Kidney (tissue), 14 donors: ENCODE measurements around the gene HK1. TPM values are rescaled to one million over a fixed set of nuclear protein-coding genes. Genes with fewer than 3 reads are reported as not detected.
A peak's percentile ranks its signal among the peaks of the same experiment; 100 is the strongest.

Experiments
- DNase-seq, 5 donors: peaks; one replicate each; pipeline ENCODE4 v3.0.0-alpha.2; 2013 to 2020
- FAIRE-seq: peaks from 2 replicates; lab custom pipeline; 2012; peaks lifted over from hg19 to GRCh38; lab: Jason Lieb, UNC
- H3K27ac ChIP-seq, 2 donors: one replicate each; pipeline ENCODE4 v1.7.0; 2013; ENCODE audit warnings: low read depth in 2 of 2, low read length in 2 of 2, inconsistent platforms in 1 of 2
- H3K27me3 ChIP-seq: one replicate; pipeline ENCODE4 v1.7.1; 2013; ENCODE audit warnings: low read length, inconsistent platforms; ENCODE audit not compliant: control insufficient read depth, insufficient read depth
- H3K36me3 ChIP-seq, 3 donors: one replicate each; pipeline versions ENCODE4 v1.7.0 to v1.7.1; 2013; ENCODE audit warnings: low read length in 3 of 3, control low read depth in 1 of 3, inconsistent platforms in 1 of 3; ENCODE audit not compliant: insufficient read depth in 3 of 3, control insufficient read depth in 2 of 3
- H3K4me1 ChIP-seq, 3 donors: one replicate each; pipeline versions ENCODE4 v1.7.0 to v1.7.1; 2013; ENCODE audit warnings: low read length in 3 of 3, inconsistent platforms in 1 of 3, low read depth in 1 of 3; ENCODE audit not compliant: control insufficient read depth in 2 of 3, insufficient read depth in 2 of 3
- H3K4me3 ChIP-seq, 3 donors: one replicate each; pipeline versions ENCODE4 v1.7.0 to v1.8.1; 2013; ENCODE audit warnings: low read length in 3 of 3, control low read depth in 1 of 3, inconsistent platforms in 1 of 3
- H3K9ac ChIP-seq, 3 donors: one replicate each; pipeline versions ENCODE4 v1.7.0 to v1.7.1; 2013; ENCODE audit warnings: low read length in 3 of 3, control low read depth in 1 of 3, inconsistent platforms in 1 of 3
- H3K9me3 ChIP-seq, 3 donors: one replicate each; pipeline versions ENCODE4 v1.7.0 to v1.7.1; 2013; ENCODE audit warnings: low read length in 3 of 3, control low read depth in 1 of 3, inconsistent platforms in 1 of 3; ENCODE audit not compliant: control insufficient read depth in 2 of 3, insufficient read depth in 1 of 3
- intact Hi-C: fragments of 100-400 bp; cut with DNase I; formaldehyde crosslinking; loops from one replicate; pipeline ENCODE4 v1.11.1; 2022
- polyA plus RNA-seq: library from polyadenylated mRNA; stranded (reverse); fragments of 350-450 nt; fragmentation: Illumina TruSeq; extraction: RNeasy Lipid Tissue Mini Kit (QIAGEN cat#74804); gene quantifications from one replicate; pipeline ENCODE4 v1.2.3, GENCODE V29; 2014; ENCODE audit warnings: low read depth, low replicate concordance; ENCODE audit not compliant: insufficient read depth
- total RNA-seq: library from RNA; stranded (reverse); fragmentation: NEBNext Ultra II Directional; extraction: Animal tissue kit (Norgen Biotek cat#: 25700); gene quantifications from one replicate; pipeline ENCODE4 v1.2.1, GENCODE V29; 2021
- TF ChIP-seq, protein P1 (sequence below): IDR thresholded peaks from 3 replicates; pipeline ENCODE4 v1.5.1; 2012; ENCODE audit warnings: mild to moderate bottlenecking, moderate library complexity, borderline replicate concordance; ENCODE audit not compliant: insufficient read depth; ENCODE audit errors: extremely low read depth
- donor health status: control.
- donor health status: control.
- donor health status: control.
- donor health status: control.
- donor health status: control.
- donor health status: DM: yes; HTN: yes; CAD: no.
- donor health status: Normal renal cell carcinoma (clear cell type).

The HK1 gene
- total and polyA plus RNA-seq, 2 donors from 2014 or later, result 35.9 to 84.9 TPM

DNA sequence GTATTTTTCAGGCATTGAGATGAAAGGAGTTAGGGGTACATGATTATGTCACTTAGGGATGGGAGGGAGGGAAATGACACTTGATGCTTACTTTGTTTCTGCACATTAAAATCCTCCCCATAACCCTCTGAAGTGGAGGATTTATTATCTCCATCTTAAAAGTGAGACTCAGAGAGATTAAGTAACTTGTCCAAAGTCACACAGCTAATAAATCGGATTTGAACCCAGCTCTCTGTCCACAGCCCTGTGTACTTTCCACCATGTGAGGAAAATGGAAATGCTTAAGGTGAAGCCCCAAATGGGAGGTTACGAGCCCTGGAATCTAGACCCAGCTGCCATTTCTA is 58.6 kb downstream of the HK1 start:
- no peak for FAIRE-seq
- H3K9ac ChIP-seq, result no peak overlapping the region

DNA sequence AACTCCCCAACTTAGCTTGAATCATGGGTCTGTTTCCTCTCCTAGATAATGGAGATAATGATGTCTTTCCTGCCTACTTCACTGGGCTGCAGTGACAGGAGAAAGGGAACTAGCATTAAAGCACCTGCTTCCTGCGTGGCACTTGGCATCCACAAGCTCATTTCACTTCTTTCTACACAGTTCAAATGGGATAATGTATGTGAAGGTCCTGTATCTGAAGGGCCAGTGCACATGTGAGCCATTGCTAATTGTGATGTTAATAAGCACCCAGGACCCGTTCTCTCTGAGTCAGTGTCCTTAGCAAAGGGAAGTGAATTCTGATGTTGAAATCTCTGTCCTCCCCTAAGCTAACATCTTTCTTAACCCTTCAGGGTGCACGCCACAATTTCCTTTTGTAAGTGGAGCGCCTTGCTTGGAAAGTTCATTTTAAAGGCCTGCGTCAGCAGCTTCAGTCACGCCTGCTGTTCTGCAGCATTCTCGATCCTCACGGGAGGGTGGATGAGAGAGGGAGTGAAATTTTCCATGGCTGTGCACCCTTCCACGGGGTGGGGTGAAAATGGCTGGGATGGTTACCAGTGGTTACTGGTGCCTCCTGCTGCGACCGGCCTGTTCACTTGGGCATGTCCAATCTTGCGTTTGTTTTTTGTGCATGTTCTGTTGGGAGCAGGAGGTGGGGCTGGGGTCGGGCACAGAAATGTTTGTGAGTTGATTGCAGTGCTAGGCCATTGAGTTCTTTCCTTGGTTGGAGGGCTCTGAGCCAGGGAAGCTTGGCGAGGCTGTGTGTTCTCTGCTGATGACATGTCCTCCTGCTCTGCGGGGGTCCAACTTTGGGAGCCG is 59.2 kb downstream of the HK1 start:
- Histone ChIP-seq H3K4me3 (no peak overlapping the region), H3K36me3 (no peaks in the 10 kb centered on the region), H3K4me1 (peaks cover 0 to 51% (median 50%) of the 10 kb centered on the region in 3 donors), H3K9ac (no peak overlapping the region), H3K27ac (peak overlapping the region; percentile 25 to 66), H3K9me3 (no peaks in the 10 kb centered on the region), H3K27me3 (no peaks in the 10 kb centered on the region)
- TF ChIP-seq, protein P1, sequence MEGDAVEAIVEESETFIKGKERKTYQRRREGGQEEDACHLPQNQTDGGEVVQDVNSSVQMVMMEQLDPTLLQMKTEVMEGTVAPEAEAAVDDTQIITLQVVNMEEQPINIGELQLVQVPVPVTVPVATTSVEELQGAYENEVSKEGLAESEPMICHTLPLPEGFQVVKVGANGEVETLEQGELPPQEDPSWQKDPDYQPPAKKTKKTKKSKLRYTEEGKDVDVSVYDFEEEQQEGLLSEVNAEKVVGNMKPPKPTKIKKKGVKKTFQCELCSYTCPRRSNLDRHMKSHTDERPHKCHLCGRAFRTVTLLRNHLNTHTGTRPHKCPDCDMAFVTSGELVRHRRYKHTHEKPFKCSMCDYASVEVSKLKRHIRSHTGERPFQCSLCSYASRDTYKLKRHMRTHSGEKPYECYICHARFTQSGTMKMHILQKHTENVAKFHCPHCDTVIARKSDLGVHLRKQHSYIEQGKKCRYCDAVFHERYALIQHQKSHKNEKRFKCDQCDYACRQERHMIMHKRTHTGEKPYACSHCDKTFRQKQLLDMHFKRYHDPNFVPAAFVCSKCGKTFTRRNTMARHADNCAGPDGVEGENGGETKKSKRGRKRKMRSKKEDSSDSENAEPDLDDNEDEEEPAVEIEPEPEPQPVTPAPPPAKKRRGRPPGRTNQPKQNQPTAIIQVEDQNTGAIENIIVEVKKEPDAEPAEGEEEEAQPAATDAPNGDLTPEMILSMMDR, result no peak
- peak in 4 of 5 donors; percentile 66 to 76 (median 70) for DNase-seq
- intact Hi-C loops, result no loop called here
- no peak for FAIRE-seq

More for the DNA sequence above, 58.6 kb downstream of the HK1 start:
- Histone ChIP-seq H3K4me1 (peaks cover 0 to 51% (median 51%) of the 10 kb centered on the region in 3 donors), H3K36me3 (no peaks in the 10 kb centered on the region), H3K27me3 (no peaks in the 10 kb centered on the region), H3K4me3 (no peak overlapping the region), H3K27ac (peak overlapping the region; percentile 25 to 66), H3K9me3 (no peaks in the 10 kb centered on the region)
- DNase-seq, result no peak
- TF ChIP-seq, protein P1, result no peak
- intact Hi-C loops, result no loop called here

DNA sequence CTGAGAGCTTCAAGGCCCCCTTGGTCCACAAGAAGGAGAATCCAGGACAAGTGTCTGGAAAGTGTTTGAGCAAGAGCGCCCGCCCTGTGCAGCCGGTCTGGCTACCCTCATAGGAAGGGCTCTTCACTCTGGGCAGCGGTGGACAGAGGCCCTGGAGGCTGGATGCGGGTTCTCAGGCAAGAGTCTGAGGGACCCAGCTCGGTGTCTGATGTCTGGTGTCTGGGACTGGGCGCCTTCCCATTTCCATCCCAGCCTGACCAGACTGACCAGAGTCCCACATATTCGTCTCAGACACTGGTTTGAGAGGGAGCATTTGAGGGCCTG is 59.8 kb downstream of the HK1 start:
- DNase-seq (no peak), FAIRE-seq (no peak)
- intact Hi-C loops, result no loop called here
- peak overlapping the region in 1 of 2 donors; percentile 71 for H3K27ac ChIP-seq
- peaks cover 0 to 47% (median 44%) of the 10 kb centered on the region in 3 donors for H3K4me1 ChIP-seq
- no peaks in the 10 kb centered on the region for H3K9me3 ChIP-seq
- H3K36me3 ChIP-seq, result no peaks in the 10 kb centered on the region
- TF ChIP-seq, protein P1, result no peak
- no peak overlapping the region for H3K4me3 ChIP-seq
- no peaks in the 10 kb centered on the region for H3K27me3 ChIP-seq
- peak overlapping the region in 1 of 3 donors; percentile 40 for H3K9ac ChIP-seq
